H1 (cell line): ENCODE measurements around the gene CALML4. TPM values are rescaled to one million over a fixed set of nuclear protein-coding genes. Genes with fewer than 3 reads are reported as not detected.
A peak's percentile ranks its signal among the peaks of the same experiment; 100 is the strongest.

Experiments
- CTCF ChIA-PET: fragments of 300-600 bp; sonication (Branson Sonifier 250); formaldehyde crosslinking; loops from one replicate; lab custom pipeline; 2021; ENCODE audit not compliant: partially characterized antibody; lab: Charles Lee
- POLR2A ChIA-PET: fragments of 300-600 bp; sonication (Branson Sonifier 250); formaldehyde crosslinking; loops from one replicate; lab custom pipeline; 2021; ENCODE audit warnings: inconsistent platforms; ENCODE audit not compliant: partially characterized antibody; lab: Charles Lee
- DNase-seq, 2 experiments: peaks; one replicate each; pipeline versions ENCODE4 v3.0.0 to v3.0.0-alpha.2; 2010 to 2022; ENCODE audit warnings: low spot score in 2 of 2, low read depth in 1 of 2, mixed read lengths in 1 of 2
- FAIRE-seq: peaks from 2 replicates; lab custom pipeline; 2011; peaks lifted over from hg19 to GRCh38; lab: Jason Lieb, UNC
- H2AFZ ChIP-seq: 2 replicates; pipeline ENCODE4 v1.8.1; 2012; ENCODE audit warnings: low read length, inconsistent platforms
- H2AK5ac ChIP-seq: 2 replicates; pipeline ENCODE4 v1.6.1; 2013; ENCODE audit warnings: low read depth, low read length
- H2BK120ac ChIP-seq: replicated peaks from 2 replicates; pipeline ENCODE3; 2013; ENCODE audit warnings: low read depth, low read length, inconsistent platforms
- H2BK12ac ChIP-seq: 2 replicates; pipeline ENCODE4 v1.6.1; 2013; ENCODE audit warnings: low read depth, low read length
- H2BK15ac ChIP-seq: 2 replicates; pipeline ENCODE4 v1.6.1; 2013; ENCODE audit warnings: low read length
- H2BK20ac ChIP-seq: 2 replicates; pipeline ENCODE4 v1.6.1; 2013; ENCODE audit warnings: low read length
- H2BK5ac ChIP-seq: 2 replicates; pipeline ENCODE4 v1.6.1; 2013; ENCODE audit warnings: low read depth, low read length
- H3K14ac ChIP-seq: 2 replicates; pipeline ENCODE4 v1.6.1; 2013; ENCODE audit warnings: inconsistent platforms; ENCODE audit not compliant: insufficient read length
- H3K18ac ChIP-seq: 2 replicates; pipeline ENCODE4 v1.6.1; 2013; ENCODE audit warnings: low read length; ENCODE audit errors: extremely low read depth
- H3K23ac ChIP-seq: 2 replicates; pipeline ENCODE4 v1.6.1; 2013; ENCODE audit warnings: inconsistent platforms; ENCODE audit not compliant: insufficient read length
- H3K23me2 ChIP-seq: 2 replicates; pipeline ENCODE4 v1.6.1; 2013; ENCODE audit warnings: low read depth, low read length
- H3K27ac ChIP-seq: 2 replicates; pipeline ENCODE4 v1.6.1; 2011; ENCODE audit warnings: low read depth, low read length, inconsistent platforms
- H3K27me3 ChIP-seq, 4 experiments: replicated peaks in 1 of 4; 1 replicate in 1 of 4; 2 replicates in 3 of 4; pipeline versions ENCODE4 v1.6.1 to v1.8.1; 2011 to 2013; ENCODE audit warnings: low read length in 3 of 4, mild to moderate bottlenecking in 3 of 4, inconsistent platforms in 2 of 4, mixed read lengths in 2 of 4, moderate library complexity in 1 of 4; ENCODE audit not compliant: control insufficient read depth in 3 of 4, insufficient read depth in 3 of 4; ENCODE audit errors: extremely low read depth in 1 of 4
- H3K36me3 ChIP-seq, 4 experiments: 2 replicates each; pipeline versions ENCODE4 v1.6.1 to v1.8.1; 2011 to 2013; ENCODE audit warnings: mild to moderate bottlenecking in 4 of 4, low read length in 3 of 4, moderate library complexity in 2 of 4, control low read depth in 1 of 4, inconsistent platforms in 1 of 4; ENCODE audit not compliant: insufficient read depth in 4 of 4, control insufficient read depth in 2 of 4
- H3K4ac ChIP-seq: replicated peaks from 2 replicates; pipeline ENCODE3; 2013; ENCODE audit warnings: low read length, low read depth, mixed read lengths, inconsistent platforms; ENCODE audit not compliant: insufficient read length
- H3K4me1 ChIP-seq, 4 experiments: replicated peaks in 1 of 4; 1 replicate in 1 of 4; 2 replicates in 3 of 4; pipeline versions ENCODE4 v1.6.1 to v1.8.1; 2011 to 2013; ENCODE audit warnings: low read length in 3 of 4, inconsistent platforms in 2 of 4, mixed read lengths in 1 of 4; ENCODE audit not compliant: insufficient read depth in 4 of 4, control insufficient read depth in 3 of 4
- H3K4me2 ChIP-seq, 2 experiments: 2 replicates each; pipeline versions ENCODE4 v1.6.1 to v1.8.1; 2011 to 2013; ENCODE audit warnings: low read depth in 2 of 2, low read length in 2 of 2, control low read depth in 1 of 2, inconsistent platforms in 1 of 2, mild to moderate bottlenecking in 1 of 2; ENCODE audit not compliant: insufficient read depth in 1 of 2
- H3K4me3 ChIP-seq, 4 experiments: fragments of 200-600, 300-600 bp in 1 of 4; sonication (generic), shearing (Covaris generic), sonication (Bioruptor Twin) in 1 of 4; 2 replicates each; pipeline versions ENCODE4 v1.5.1 to v1.8.1; 2011 to 2016; ENCODE audit warnings: low read length in 4 of 4, low read depth in 3 of 4, control low read depth in 2 of 4, inconsistent platforms in 2 of 4, mild to moderate bottlenecking in 2 of 4, mixed read lengths in 1 of 4, moderate library complexity in 1 of 4; ENCODE audit not compliant: insufficient read depth in 2 of 4; ENCODE audit errors: extremely low read depth in 1 of 4
- H3K56ac ChIP-seq: replicated peaks from 2 replicates; pipeline ENCODE3; 2013; ENCODE audit warnings: low read depth, mild to moderate bottlenecking, mixed read lengths, low read length, inconsistent platforms; ENCODE audit not compliant: insufficient read length
- H3K79me1 ChIP-seq: 2 replicates; pipeline ENCODE4 v1.6.1; 2013; ENCODE audit warnings: low read depth, low read length, control low read depth
- H3K79me2 ChIP-seq, 2 experiments: 2 replicates each; pipeline versions ENCODE4 v1.6.1 to v1.8.1; 2012 to 2013; ENCODE audit warnings: low read length in 2 of 2, mild to moderate bottlenecking in 2 of 2, inconsistent platforms in 1 of 2; ENCODE audit not compliant: insufficient read depth in 2 of 2, control insufficient read depth in 1 of 2
- H3K9ac ChIP-seq, 4 experiments: replicated peaks in 1 of 4; 1 replicate in 1 of 4; 2 replicates in 3 of 4; pipeline versions ENCODE4 v1.6.1 to v1.8.1; 2011 to 2013; ENCODE audit warnings: low read depth in 3 of 4, low read length in 3 of 4, control low read depth in 2 of 4, mild to moderate bottlenecking in 2 of 4, moderate library complexity in 2 of 4, inconsistent platforms in 1 of 4; ENCODE audit errors: extremely low read depth in 1 of 4
- H3K9me3 ChIP-seq, 2 experiments: 2 replicates each; pipeline versions ENCODE4 v1.6.1 to v1.8.1; 2012 to 2013; ENCODE audit warnings: mild to moderate bottlenecking in 2 of 2, moderate library complexity in 2 of 2, control low read depth in 1 of 2, inconsistent platforms in 1 of 2, low read depth in 1 of 2, low read length in 1 of 2, mixed read lengths in 1 of 2; ENCODE audit not compliant: insufficient read depth in 2 of 2
- H4K20me1 ChIP-seq, 2 experiments: replicated peaks in 1 of 2; 2 replicates each; pipeline versions ENCODE3 to v1.8.1; 2011 to 2013; ENCODE audit warnings: inconsistent platforms in 2 of 2, low read length in 2 of 2, mild to moderate bottlenecking in 1 of 2; ENCODE audit not compliant: insufficient read depth in 2 of 2, control insufficient read depth in 1 of 2
- H4K5ac ChIP-seq: 2 replicates; pipeline ENCODE4 v1.6.1; 2013; ENCODE audit warnings: low read length, low read depth, mixed read lengths, inconsistent platforms; ENCODE audit not compliant: insufficient read length
- H4K8ac ChIP-seq: 2 replicates; pipeline ENCODE4 v1.8.0; 2013; ENCODE audit warnings: mild to moderate bottlenecking, moderate library complexity, low read length, inconsistent platforms; ENCODE audit not compliant: insufficient read depth; ENCODE audit errors: extremely low read depth
- H4K91ac ChIP-seq: replicated peaks from 2 replicates; pipeline ENCODE3; 2013; ENCODE audit warnings: low read length, mixed read lengths, inconsistent platforms; ENCODE audit not compliant: insufficient read length
- ATF2 ChIP-seq: IDR thresholded peaks from 2 replicates; pipeline ENCODE4 v1.6.1; 2012; ENCODE audit warnings: low read length, inconsistent platforms
- EZH2 ChIP-seq: fragments of 200-600 bp; sonication (generic); IDR thresholded peaks from 2 replicates; pipeline ENCODE4 v1.7.1; 2012; ENCODE audit warnings: low read depth, mild to moderate bottlenecking, moderate library complexity, low read length, inconsistent platforms; ENCODE audit not compliant: severe bottlenecking
- TEAD4 ChIP-seq: IDR thresholded peaks from 2 replicates; pipeline ENCODE4 v1.6.1; 2012; ENCODE audit warnings: low read depth, low read length, inconsistent platforms, mixed read lengths
- WGBS, 2 experiments: shearing (Covaris generic) in 1 of 2; methylation state at CpG; one replicate each; pipeline versions ENCODE4 v1.1.6 to v1.1.7; 2013 to 2015; ENCODE audit warnings: low lambda C conversion rate in 2 of 2, mixed read lengths in 2 of 2, inconsistent platforms in 1 of 2, low coverage in 1 of 2, missing lambda C conversion rate in 1 of 2; ENCODE audit not compliant: insufficient replicate concordance in 2 of 2, insufficient coverage in 1 of 2, insufficient read length in 1 of 2; ENCODE audit errors: extremely low coverage in 1 of 2, missing lambda C conversion rate in 1 of 2; 5-methylcytosine and 5-hydroxymethylcytosine counted together
- polyA plus RNA-seq, 7 experiments: library from polyadenylated mRNA; depleted of rRNA in 3 of 7; stranded (reverse) in 5 of 7; unstranded in 2 of 7; fragments of >200 nt in 5 of 7; fragments of 200-250 nt in 2 of 7; gene quantifications; 1 replicate in 5 of 7; 2 replicates in 1 of 7; 4 replicates in 1 of 7; pipeline versions ENCODE4 v1.2.1 to v1.2.3, GENCODE V29; 2011 to 2013; ENCODE audit warnings: missing spikeins in 2 of 7, mixed read lengths in 2 of 7
- total RNA-seq: library from RNA; stranded (reverse); fragmentation: NEBNext Ultra II Directional; extraction: Animal tissue kit (Norgen Biotek cat#: 25700); gene quantifications from 2 replicates; pipeline ENCODE4 v1.2.1, GENCODE V29; 2021

The CALML4 gene
- total and polyA plus RNA-seq, 2 of the 8 experiments (the other 6 are each of a cell fraction or from before 2014, with no cell fraction given), result 3.8 to 12.5 TPM

GRCh38 chr15:68191555-68191954, 13.6 kb downstream of the CALML4 start:
- no peaks in the 10 kb centered on the region for H3K79me1 ChIP-seq
- ChIA-PET CTCF (interaction anchor here (0.6 to 11.6 kb wide), 6 partner anchors 10 to 354 kb away, joined by 3 to 101 read pairs (median 6); no protein-coding TSS in a partner anchor), POLR2A (interaction anchor here (0.8 to 1.0 kb wide), 2 partner anchors 12 to 19 kb away, joined by 3 to 5 read pairs; no protein-coding TSS in a partner anchor)
- no peak overlapping the region for H2AK5ac ChIP-seq
- WGBS, 2 experiments, result 85% methylated on average over 3 of the region's 3 CpGs; no CpG with 5 or more reads in 1 of the 2 experiments
- H2BK12ac ChIP-seq, result no peak overlapping the region
- FAIRE-seq (peak; percentile 48), DNase-seq (no peak)
- H3K14ac ChIP-seq, result no peak overlapping the region
- H3K56ac ChIP-seq, result no peak overlapping the region
- no peak overlapping the region for H3K4me3 ChIP-seq
- H3K9ac ChIP-seq, result no peak overlapping the region
- no peak overlapping the region for H2AFZ ChIP-seq
- H3K18ac ChIP-seq, result no peak overlapping the region
- peaks cover 0 to 29% (median 18%) of the 10 kb centered on the region in 4 experiments; a peak in 5 of 8 replicates for H3K36me3 ChIP-seq
- H3K23me2 ChIP-seq, result no peaks in the 10 kb centered on the region
- H2BK120ac ChIP-seq, result no peak overlapping the region
- no peaks in the 10 kb centered on the region; a peak in 1 of 7 replicates for H3K4me1 ChIP-seq
- H3K4me2 ChIP-seq, result no peak overlapping the region
- no peak overlapping the region for H2BK5ac ChIP-seq
- no peaks in the 10 kb centered on the region for H3K79me2 ChIP-seq
- H4K20me1 ChIP-seq, result peaks cover under 1 to 2% of the 10 kb centered on the region in 2 experiments
- no peak overlapping the region for H2BK15ac ChIP-seq
- no peak overlapping the region for H4K91ac ChIP-seq
- H3K9me3 ChIP-seq, result no peaks in the 10 kb centered on the region
- no peak overlapping the region for H4K8ac ChIP-seq
- no peak overlapping the region for H3K27ac ChIP-seq
- H3K4ac ChIP-seq, result no peak overlapping the region
- H3K27me3 ChIP-seq, result no peaks in the 10 kb centered on the region
- no peak overlapping the region for H3K23ac ChIP-seq
- TF ChIP-seq EZH2 (no peak), TEAD4 (peak; percentile 93), ATF2 (no peak)
- H4K5ac ChIP-seq, result no peak overlapping the region
- H2BK20ac ChIP-seq, result no peak overlapping the region
